Uterus (tissue), 4 donors: Measurements from ENCODE around the gene ZNF483. TPM values are rescaled to one million over a fixed set of nuclear protein-coding genes. Genes with fewer than 3 reads are reported as not detected.

Source experiments
- DNase-seq, 2 donors: peaks; one replicate each; pipeline ENCODE4 v3.0.0-alpha.2; 2019 to 2020
- H3K27ac ChIP-seq, 2 donors: fragments of 200-600 bp; sonication (generic); 1 replicate in 1 of 2; 2 replicates in 1 of 2; pipeline ENCODE4 v1.5.1; 2016 to 2018
- H3K27me3 ChIP-seq, 2 donors: fragments of 200-600 bp; sonication (generic); one replicate each; pipeline ENCODE4 v1.5.1; 2018 to 2019; ENCODE audit warnings: control low read depth in 1 of 2
- H3K36me3 ChIP-seq, 2 donors: fragments of 200-600 bp; sonication (generic); one replicate each; pipeline ENCODE4 v1.5.1; 2019; ENCODE audit warnings: control low read depth in 1 of 2
- H3K4me1 ChIP-seq, 2 donors: fragments of 200-600 bp; sonication (generic); one replicate each; pipeline ENCODE4 v1.5.1; 2018 to 2019; ENCODE audit warnings: control low read depth in 1 of 2
- H3K4me3 ChIP-seq, 2 donors: fragments of 200-600 bp; sonication (generic); 1 replicate in 1 of 2; 2 replicates in 1 of 2; pipeline ENCODE4 v1.5.1; 2018 to 2019; ENCODE audit warnings: mild to moderate bottlenecking in 1 of 2
- H3K9me3 ChIP-seq, 2 donors: fragments of 200-600 bp; sonication (generic); one replicate each; pipeline ENCODE4 v1.5.1; 2019; ENCODE audit warnings: control low read depth in 1 of 2
- CTCF ChIP-seq, 4 experiments: fragments of 200-600 bp in 2 of 4; fragments of 450-650 bp in 2 of 4; sonication (generic) in 2 of 4; IDR thresholded peaks; one replicate each; pipeline ENCODE4 v1.5.1; 2016 to 2019; ENCODE audit warnings: antibody characterized with exemption in 4 of 4, mild to moderate bottlenecking in 2 of 4, moderate library complexity in 1 of 4
- POLR2A ChIP-seq, 2 donors: fragments of 450-650 bp; IDR thresholded peaks; one replicate each; pipeline ENCODE4 v1.6.1; 2016; ENCODE audit warnings: antibody characterized with exemption in 2 of 2, mild to moderate bottlenecking in 1 of 2, moderate library complexity in 1 of 2
- intact Hi-C: fragments of 100-400 bp; cut with DNase I; formaldehyde crosslinking; loops from one replicate; pipeline ENCODE4 v1.15.1; 2023; ENCODE audit warnings: low total_unique reads
- total RNA-seq, 4 donors: library from RNA; depleted of rRNA in 3 of 4; stranded (reverse); fragments of >200 nt in 3 of 4; gene quantifications; one replicate each; pipeline versions ENCODE4 v1.1.0 to v1.2.4, GENCODE V29; 2014 to 2023
- donor health status: DM: yes; HTN: yes; CAD: no.

The ZNF483 gene
- total RNA-seq, 4 donors from 2014 or later: 11.0 to 60.2 (median 31.7) TPM

- Histone ChIP-seq H3K36me3 (no peaks in the 10 kb centered on the region), H3K27ac (no peak overlapping the region), H3K27me3 (no peaks in the 10 kb centered on the region), H3K9me3 (no peaks in the 10 kb centered on the region), H3K4me3 (no peak overlapping the region), H3K4me1 (no peaks in the 10 kb centered on the region)
- TF ChIP-seq CTCF (IDR thresholded peaks at IDR 0.05) (no peak), POLR2A (IDR thresholded peaks at IDR 0.05) (no peak)
- intact Hi-C loops: no loop called here
- no peak for DNase-seq
These were observed 97.6 kb downstream of the ZNF483 start for GRCh38 chr9:111622626-111623025.

Other genes with a start within 250 kb of the ZNF483 start
- not detected for gene OR2K2, start 195.0 kb upstream of the ZNF483 start, total RNA-seq
- gene ECPAS, start 40.8 kb upstream of the ZNF483 start, total RNA-seq: 100 to 1,000 TPM in 1 of 4 donors, 10 to 100 TPM in 3; 56.1 to 115 (median 84.4) TPM
- gene PTGR1, start 74.5 kb downstream of the ZNF483 start, total RNA-seq: 10 to 100 TPM in 3 of 4 donors, under 1 TPM in 1; 0.77 to 71.1 (median 42.0) TPM
- gene DNAJC25, start 106.2 kb downstream of the ZNF483 start, total RNA-seq: 10 to 100 TPM in 1 of 4 donors, 1 to 10 TPM in 2, not detected in 1; 8.4 to 24.7 (median 9.1) TPM
- gene GNG10, start 136.4 kb downstream of the ZNF483 start, total RNA-seq: 10 to 100 TPM; 32.8 to 89.0 (median 69.3) TPM